K562 (cell line): ENCODE measurements around the gene RHBDD1. TPM values are rescaled to one million over a fixed set of nuclear protein-coding genes. Genes with fewer than 3 reads are reported as not detected.

Source experiments
- ATAC-seq: fragments of 200-7000 bp; cut with Tn5 transposase; 3 replicates; pipeline ENCODE4 v1.9.1; 2020; ENCODE audit warnings: moderate library complexity
- BruUV-seq: library from RNA; stranded (reverse); fragments of 400-500 nt; replicated peaks from 2 replicates; lab custom pipeline; 2021; lab: Mats Ljungman, UMichigan
- CTCF ChIA-PET: fragments of 300-600 bp; formaldehyde crosslinking; extraction: SDS; loops from one replicate; lab custom pipeline; 2021; ENCODE audit warnings: low intra/inter-chr PET ratio; lab: Yijun Ruan, JAX
- POLR2A ChIA-PET: fragments of 300-600, 350-650 bp; sonication (Branson Sonifier 250); formaldehyde crosslinking; extraction: SDS; loops from one replicate; lab custom pipeline; 2021; ENCODE audit warnings: antibody characterized with exemption, inconsistent platforms; lab: Yijun Ruan, JAX
- DNase-seq, 4 experiments: peaks; one replicate each; pipeline versions ENCODE4 v3.0.0 to v3.0.0-alpha.2; 2011 to 2018; ENCODE audit warnings: low spot score in 3 of 4, mixed read lengths in 3 of 4; ENCODE audit errors: extremely low read depth in 1 of 4
- FAIRE-seq: peaks from 2 replicates; lab custom pipeline; 2011; peaks lifted over from hg19 to GRCh38; lab: Jason Lieb, UNC
- H2AFZ ChIP-seq: 2 replicates; pipeline ENCODE4 v1.6.0; 2011; ENCODE audit warnings: low read depth, low read length, control low read depth, inconsistent platforms
- H3K27ac ChIP-seq: fragments of 200-600 bp; 3 replicates; pipeline ENCODE4 v1.8.0; 2011; ENCODE audit warnings: low read depth, mild to moderate bottlenecking, control low read depth, inconsistent platforms, low read length, moderate library complexity, mixed read lengths; ENCODE audit errors: extremely low read depth
- H3K27me3 ChIP-seq, 2 experiments: fragments of 300-600 bp in 1 of 2; 2 replicates in 1 of 2; 3 replicates in 1 of 2; pipeline versions ENCODE4 v1.6.0 to v1.8.0; 2011; ENCODE audit warnings: inconsistent platforms in 2 of 2, low read length in 2 of 2, mild to moderate bottlenecking in 1 of 2, mixed read lengths in 1 of 2, moderate library complexity in 1 of 2; ENCODE audit not compliant: control insufficient read depth in 2 of 2, insufficient read depth in 2 of 2
- H3K36me3 ChIP-seq: fragments of 300-600 bp; 3 replicates; pipeline ENCODE4 v1.8.0; 2011; ENCODE audit warnings: mild to moderate bottlenecking, low read length, inconsistent platforms; ENCODE audit not compliant: control insufficient read depth, insufficient read depth
- H3K4me1 ChIP-seq, 2 experiments: fragments of 200-600 bp in 1 of 2; replicated peaks in 1 of 2; 2 replicates in 1 of 2; 3 replicates in 1 of 2; pipeline versions ENCODE4 v1.5.1 to v1.8.0; 2011; ENCODE audit warnings: inconsistent platforms in 2 of 2, low read length in 2 of 2, mild to moderate bottlenecking in 1 of 2, mixed read lengths in 1 of 2, moderate library complexity in 1 of 2; ENCODE audit not compliant: control insufficient read depth in 2 of 2, insufficient read depth in 2 of 2
- H3K4me2 ChIP-seq: 2 replicates; pipeline ENCODE4 v1.6.1; 2011; ENCODE audit warnings: low read length, control low read depth, inconsistent platforms, mixed read lengths; ENCODE audit not compliant: insufficient read depth
- H3K4me3 ChIP-seq: fragments of 200-600 bp; sonication (generic), shearing (Covaris generic); 2 replicates; pipeline ENCODE4 v1.5.1; 2016; ENCODE audit warnings: control low read depth, inconsistent platforms
- H3K79me2 ChIP-seq: fragments of 200-600 bp; 3 replicates; pipeline ENCODE4 v1.8.0; 2011; ENCODE audit warnings: low read length, inconsistent platforms; ENCODE audit not compliant: control insufficient read depth, insufficient read depth
- H3K9ac ChIP-seq, 2 experiments: 2 replicates each; pipeline versions ENCODE4 v1.6.0 to v1.6.1; 2011; ENCODE audit warnings: low read depth in 2 of 2, low read length in 2 of 2, control low read depth in 1 of 2, inconsistent platforms in 1 of 2, mild to moderate bottlenecking in 1 of 2, mixed read lengths in 1 of 2; ENCODE audit not compliant: insufficient read depth in 1 of 2
- H3K9me1 ChIP-seq: one replicate; pipeline ENCODE4 v1.6.0; 2011; ENCODE audit warnings: inconsistent platforms, mild to moderate bottlenecking, low read length, moderate library complexity; ENCODE audit not compliant: control insufficient read depth, insufficient read depth
- H3K9me3 ChIP-seq: replicated peaks from 2 replicates; pipeline ENCODE4 v1.5.1; 2011; ENCODE audit warnings: low read depth, low read length, inconsistent platforms; ENCODE audit not compliant: control insufficient read depth, insufficient read depth
- H4K20me1 ChIP-seq: replicated peaks from 2 replicates; pipeline ENCODE4 v1.6.1; 2011; ENCODE audit warnings: low read length, inconsistent platforms, mixed read lengths; ENCODE audit not compliant: control insufficient read depth, insufficient read depth
- CCAR2 ChIP-seq: fragments of 200-400 bp; formaldehyde crosslinking; IDR thresholded peaks from 2 replicates; pipeline ENCODE4 v1.6.1; 2017; ENCODE audit warnings: mild to moderate bottlenecking, low read depth, low read length
- CEBPB ChIP-seq: fragments of 450-650 bp; IDR thresholded peaks from 2 replicates; pipeline ENCODE4 v1.6.1; 2016; ENCODE audit warnings: missing genetic modification characterization, missing compliant biosample characterization
- CEBPG ChIP-seq, 3 experiments: fragments of 200-800 bp in 1 of 3; sonication (Bioruptor generic) in 1 of 3; sonication (generic) in 1 of 3; formaldehyde crosslinking in 1 of 3; IDR thresholded peaks in 2 of 3; conservative IDR thresholded peaks in 1 of 3; 2 replicates each; pipeline versions ENCODE4 v1.6.1 to v1.8.0; 2016 to 2022; ENCODE audit warnings: missing compliant biosample characterization in 2 of 3, missing genetic modification characterization in 2 of 3, mild to moderate bottlenecking in 1 of 3, missing genetic modification reagents in 1 of 3
- ETS2 ChIP-seq: IDR thresholded peaks from 2 replicates; pipeline ENCODE4 v1.6.1; 2016; ENCODE audit warnings: borderline replicate concordance, missing genetic modification characterization, mild to moderate bottlenecking, moderate library complexity, missing compliant biosample characterization; ENCODE audit not compliant: poor library complexity, severe bottlenecking
- XRCC3 ChIP-seq: fragments of 450-650 bp; IDR thresholded peaks from 2 replicates; pipeline ENCODE4 v1.6.1; 2017; ENCODE audit warnings: mild to moderate bottlenecking, moderate library complexity
- WGBS: fragments of 100-300 bp; shearing (Covaris generic); methylation state at CpG from one replicate; pipeline ENCODE4 v1.1.6; 2016; ENCODE audit warnings: low coverage, mixed read lengths; ENCODE audit not compliant: insufficient coverage; ENCODE audit errors: missing lambda C conversion rate; 5-methylcytosine and 5-hydroxymethylcytosine counted together
- in situ Hi-C: fragments of 300-500 bp; cut with MboI; formaldehyde crosslinking; loops from 4 replicates; pipeline ENCODE4 v1.15.0; 2018; ENCODE audit warnings: inconsistent platforms, mixed read lengths
- intact Hi-C: fragments of 100-400 bp; cut with micrococcal nuclease; formaldehyde crosslinking; loops from 2 replicates; pipeline ENCODE4 v1.14.2; 2022
- polyA plus RNA-seq, 8 experiments: library from polyadenylated mRNA; depleted of rRNA in 4 of 8; stranded (reverse) in 5 of 8; unstranded in 3 of 8; fragments of >200 nt; fragmentation: Nextera tagmentation in 2 of 8; fragmentation: Illumina TruSeq in 1 of 8; extraction: Ambion mirVana in 2 of 8; extraction: Trizol in 1 of 8; gene quantifications; 2 replicates each; pipeline versions ENCODE4 v1.2.1 to v1.2.3, GENCODE V29; 2011 to 2014; ENCODE audit warnings: inconsistent platforms in 1 of 8, missing spikeins in 1 of 8
- total RNA-seq, 7 experiments: library from RNA; depleted of rRNA in 6 of 7; stranded (reverse); fragments of >200 nt in 6 of 7; fragmentation: Illumina TruSeq in 2 of 7; extraction: Trizol in 2 of 7; gene quantifications; 2 replicates each; pipeline versions ENCODE4 v1.2.1 to v1.2.3, GENCODE V29; 2011 to 2021; ENCODE audit warnings: low replicate concordance in 1 of 7
- TF ChIP-seq, protein P1 (sequence below): fragments of 450-650 bp; formaldehyde crosslinking; IDR thresholded peaks from 2 replicates; pipeline ENCODE4 v1.4.0; 2020; ENCODE audit warnings: mild to moderate bottlenecking, moderate library complexity

Gene RHBDD1
- total and polyA plus RNA-seq, 9 of the 15 experiments (the other 6 are each of a cell fraction or from before 2014, with no cell fraction given), result 4.8 to 34.8 (median 15.6) TPM

DNA sequence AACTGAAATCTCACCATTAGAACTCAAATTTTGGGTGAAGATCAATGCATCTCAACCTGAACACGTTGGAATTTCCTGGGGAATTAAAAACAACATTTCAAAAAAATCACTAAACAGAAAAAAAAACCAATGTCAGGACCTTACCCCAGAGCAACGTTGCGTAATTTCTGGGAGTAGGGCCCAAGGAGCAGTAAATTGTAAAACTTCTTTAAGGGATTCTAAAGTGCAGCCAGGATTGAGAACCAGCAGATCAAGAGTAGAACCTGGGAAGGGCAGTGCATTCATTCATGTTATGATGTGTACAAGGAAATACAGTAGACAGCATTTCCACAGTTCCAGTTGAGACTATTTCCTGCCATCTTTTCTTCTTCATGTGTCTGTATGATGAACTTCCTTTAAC, 56.9 kb downstream of the RHBDD1 start:
- Histone ChIP-seq H3K9me1 (no peaks in the 10 kb centered on the region), H3K4me2 (no peak overlapping the region), H3K9ac (no peak overlapping the region), H4K20me1 (no peaks in the 10 kb centered on the region), H3K9me3 (no peaks in the 10 kb centered on the region), H3K4me3 (no peak overlapping the region), H3K36me3 (peaks cover 2% of the 10 kb centered on the region; the same call in 1 of the 3 replicates), H3K4me1 (no peaks in the 10 kb centered on the region; a peak in 1 of 5 replicates), H3K27ac (no peak overlapping the region), H3K79me2 (no peaks in the 10 kb centered on the region), H3K27me3 (no peaks in the 10 kb centered on the region), H2AFZ (no peak overlapping the region)
- POLR2A ChIA-PET, result no interaction called here
- in situ Hi-C loops, result no loop called here
- intact Hi-C loops, result no loop called here
- DNase-seq (no peak), ATAC-seq (no peak), FAIRE-seq (no peak)
- CTCF ChIA-PET, result no interaction called here
- no peak for TF ChIP-seq CEBPG (CRISPR knock-in tag; IDR thresholded peaks at IDR 0.05)
- 0 out of 4 replicates have a peak, but pooled peaks of 1 of the 2 experiments have one; percentile 46 for TF ChIP-seq CEBPG (tag; conservative IDR thresholded peaks at IDR 0.05 in 1 of 2, IDR thresholded peaks at IDR 0.05 in 1 of 2)
- TF ChIP-seq CCAR2, result no peak
- TF ChIP-seq, protein P1, sequence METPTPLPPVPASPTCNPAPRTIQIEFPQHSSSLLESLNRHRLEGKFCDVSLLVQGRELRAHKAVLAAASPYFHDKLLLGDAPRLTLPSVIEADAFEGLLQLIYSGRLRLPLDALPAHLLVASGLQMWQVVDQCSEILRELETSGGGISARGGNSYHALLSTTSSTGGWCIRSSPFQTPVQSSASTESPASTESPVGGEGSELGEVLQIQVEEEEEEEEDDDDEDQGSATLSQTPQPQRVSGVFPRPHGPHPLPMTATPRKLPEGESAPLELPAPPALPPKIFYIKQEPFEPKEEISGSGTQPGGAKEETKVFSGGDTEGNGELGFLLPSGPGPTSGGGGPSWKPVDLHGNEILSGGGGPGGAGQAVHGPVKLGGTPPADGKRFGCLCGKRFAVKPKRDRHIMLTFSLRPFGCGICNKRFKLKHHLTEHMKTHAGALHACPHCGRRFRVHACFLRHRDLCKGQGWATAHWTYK, result no peak
- 0 out of 2 replicates have a peak, but pooled peaks have one; percentile 39 for TF ChIP-seq CEBPB (tag)
- TF ChIP-seq XRCC3, result no peak
- TF ChIP-seq ETS2, result no peak
- 13% methylated on average over 1 of the region's 3 CpGs for WGBS
- BruUV-seq, result no TSS peak
